Naive thymus-derived CD4-positive, alpha-beta T cell (primary cell): ENCODE results near the gene ZNF597. TPM values are rescaled to one million over a fixed set of nuclear protein-coding genes. Genes with fewer than 3 reads are reported as not detected.

Experiments used
- ATAC-seq: fragments of 150-1000 bp; cut with Tn5 transposase; 2 replicates; pipeline ENCODE4 v1.10.0; 2021; ENCODE audit warnings: mild to moderate bottlenecking, moderate library complexity
- CTCF ChIA-PET: fragments of 350-600 bp; sonication (Branson Sonifier 250); formaldehyde crosslinking; loops from one replicate; lab custom pipeline; 2021; ENCODE audit warnings: antibody characterized with exemption; lab: Charles Lee
- POLR2A ChIA-PET: fragments of 350-600 bp; sonication (Branson Sonifier 250); formaldehyde crosslinking; loops from one replicate; lab custom pipeline; 2021; ENCODE audit warnings: antibody characterized with exemption, inconsistent platforms; lab: Charles Lee
- DNase-seq, 9 donors: peaks; one replicate each; pipeline versions ENCODE4 v3.0.0 to v3.0.0-alpha.2; 2020 to 2022; ENCODE audit warnings: mixed read lengths in 1 of 9
- H3K27ac ChIP-seq: one replicate; pipeline ENCODE4 v1.7.0; 2013; ENCODE audit warnings: mild to moderate bottlenecking, low read depth, low read length, moderate library complexity
- H3K27me3 ChIP-seq, 2 donors: one replicate each; pipeline ENCODE4 v1.7.0; 2013; ENCODE audit warnings: low read length in 2 of 2, mild to moderate bottlenecking in 2 of 2, moderate library complexity in 2 of 2; ENCODE audit not compliant: control insufficient read depth in 2 of 2, insufficient read depth in 2 of 2
- H3K36me3 ChIP-seq, 3 experiments: 1 replicate in 2 of 3; 2 replicates in 1 of 3; pipeline ENCODE4 v1.7.0; 2013; ENCODE audit warnings: low read length in 3 of 3, mild to moderate bottlenecking in 3 of 3, moderate library complexity in 1 of 3; ENCODE audit not compliant: insufficient read depth in 3 of 3, control insufficient read depth in 2 of 3
- H3K4me1 ChIP-seq, 2 donors: one replicate each; pipeline ENCODE4 v1.7.0; 2013; ENCODE audit warnings: low read length in 2 of 2, mild to moderate bottlenecking in 2 of 2, moderate library complexity in 1 of 2; ENCODE audit not compliant: control insufficient read depth in 2 of 2, insufficient read depth in 2 of 2
- H3K4me3 ChIP-seq: 2 replicates; pipeline ENCODE4 v1.7.0; 2013; ENCODE audit warnings: mild to moderate bottlenecking, low read length
- H3K9me3 ChIP-seq, 3 experiments: 1 replicate in 2 of 3; 2 replicates in 1 of 3; pipeline ENCODE4 v1.7.0; 2013; ENCODE audit warnings: low read length in 3 of 3; ENCODE audit not compliant: control insufficient read depth in 2 of 3
- H3K27ac Mint-ChIP-seq, 9 donors: one replicate each; pipeline ENCODE4 v1.8.0; 2020 to 2022; ENCODE audit warnings: mixed read lengths in 9 of 9, mild to moderate bottlenecking in 8 of 9, moderate library complexity in 5 of 9, inconsistent platforms in 2 of 9
- H3K27me3 Mint-ChIP-seq, 5 donors: one replicate each; pipeline ENCODE4 v1.8.0; 2021 to 2022; ENCODE audit warnings: mixed read lengths in 5 of 5, mild to moderate bottlenecking in 1 of 5
- H3K36me3 Mint-ChIP-seq, 5 donors: one replicate each; pipeline ENCODE4 v1.8.0; 2020 to 2022; ENCODE audit warnings: mixed read lengths in 5 of 5, mild to moderate bottlenecking in 3 of 5, inconsistent platforms in 1 of 5
- H3K4me1 Mint-ChIP-seq, 7 donors: one replicate each; pipeline ENCODE4 v1.8.0; 2020 to 2022; ENCODE audit warnings: mixed read lengths in 7 of 7, mild to moderate bottlenecking in 3 of 7, inconsistent platforms in 1 of 7
- H3K4me3 Mint-ChIP-seq, 10 donors: one replicate each; pipeline ENCODE4 v1.8.0; 2020 to 2022; ENCODE audit warnings: mild to moderate bottlenecking in 10 of 10, mixed read lengths in 10 of 10, moderate library complexity in 6 of 10, inconsistent platforms in 2 of 10
- H3K9me3 Mint-ChIP-seq, 11 donors: one replicate each; pipeline ENCODE4 v1.8.0; 2020 to 2022; ENCODE audit warnings: mixed read lengths in 11 of 11, mild to moderate bottlenecking in 4 of 11, inconsistent platforms in 1 of 11, moderate library complexity in 1 of 11
- intact Hi-C, 2 donors: fragments of 100-400 bp; cut with micrococcal nuclease; formaldehyde crosslinking; loops; one replicate each; pipeline ENCODE4 v1.15.1; 2023
- polyA plus RNA-seq, 2 donors: library from polyadenylated mRNA; unstranded; fragments of 300-500 nt; fragmentation: Illumina TruSeq; gene quantifications; one replicate each; pipeline ENCODE4 v1.2.3, GENCODE V29; 2021
- total RNA-seq, 6 experiments: library from RNA in 5 of 6; stranded (reverse) in 5 of 6; gene quantifications; 1 replicate in 5 of 6; 2 replicates in 1 of 6; pipeline ENCODE4 v1.2.3 and lab custom pipeline; 2021 to 2026

The ZNF597 gene
- total and polyA plus RNA-seq, 7 experiments from 2014 or later, result 1.7 to 5.9 (median 2.9) TPM

- intact Hi-C loops, result no loop called here
- no peak for DNase-seq
- Histone ChIP-seq H3K27ac (no peak overlapping the region), H3K4me3 (no peak overlapping the region), H3K36me3 (peaks cover 0 to 26% (median 0%) of the 10 kb centered on the region in 3 experiments), H3K4me1 (peaks cover 0 to 3% of the 10 kb centered on the region in 2 donors), H3K27me3 (no peaks in the 10 kb centered on the region), H3K9me3 (no peaks in the 10 kb centered on the region)
- Mint-ChIP-seq H3K36me3 (peaks cover 5 to 28% (median 7%) of the 10 kb centered on the region in 5 donors), H3K4me1 (peaks cover 24 to 72% (median 57%) of the 10 kb centered on the region in 7 donors), H3K4me3 (no peak overlapping the region), H3K27ac (no peak overlapping the region), H3K27me3 (no peaks in the 10 kb centered on the region), H3K9me3 (no peaks in the 10 kb centered on the region)
- POLR2A ChIA-PET, result interaction anchor here (0.7 kb wide), 1 partner anchor 166 kb away, joined by 3 read pairs; no protein-coding TSS in a partner anchor
- ATAC-seq, result no peak
- CTCF ChIA-PET, result no interaction called here
These were observed 27.4 kb upstream of the ZNF597 start for GRCh38 chr16:3470723-3471122.

GRCh38 chr16:3469736-3470135 is 26.4 kb upstream of the ZNF597 start:
- Mint-ChIP-seq H3K27me3 (no peaks in the 10 kb centered on the region), H3K36me3 (peaks cover 5 to 28% (median 7%) of the 10 kb centered on the region in 5 donors), H3K4me3 (no peak overlapping the region), H3K27ac (peak overlapping the region in 3 of 9 donors; percentile 8 to 41 (median 21)), H3K4me1 (peaks cover 24 to 75% (median 57%) of the 10 kb centered on the region in 7 donors), H3K9me3 (no peaks in the 10 kb centered on the region)
- no peak overlapping the region for H3K4me3 ChIP-seq
- intact Hi-C loops, result no loop called here
- no peak overlapping the region for H3K27ac ChIP-seq
- peaks cover 0 to 3% of the 10 kb centered on the region in 2 donors for H3K4me1 ChIP-seq
- H3K9me3 ChIP-seq, result no peaks in the 10 kb centered on the region
- no peaks in the 10 kb centered on the region for H3K27me3 ChIP-seq
- POLR2A ChIA-PET, result no interaction called here
- no peak for ATAC-seq
- H3K36me3 ChIP-seq, result peaks cover 0 to 31% (median 0%) of the 10 kb centered on the region in 3 experiments
- no peak for DNase-seq
- CTCF ChIA-PET, result no interaction called here

GRCh38 chr16:3468501-3468900 is 25.2 kb upstream of the ZNF597 start:
- CTCF ChIA-PET, result no interaction called here
- no peak for ATAC-seq
- POLR2A ChIA-PET, result no interaction called here
- H3K4me1 Mint-ChIP-seq, result peaks cover 29 to 85% (median 69%) of the 10 kb centered on the region in 7 donors
- H3K27ac ChIP-seq, result no peak overlapping the region
- no peaks in the 10 kb centered on the region for H3K9me3 ChIP-seq
- H3K36me3 ChIP-seq, result peaks cover 0 to 31% (median 0%) of the 10 kb centered on the region in 3 experiments
- H3K4me1 ChIP-seq, result peaks cover 3 to 8% of the 10 kb centered on the region in 2 donors
- H3K27ac Mint-ChIP-seq, result peak overlapping the region in 5 of 9 donors; percentile 26 to 85 (median 78)
- intact Hi-C loops, result no loop called here
- no peak overlapping the region for H3K4me3 ChIP-seq
- no peaks in the 10 kb centered on the region for H3K27me3 Mint-ChIP-seq
- H3K9me3 Mint-ChIP-seq, result peaks cover 0 to 1% (median 0%) of the 10 kb centered on the region in 11 donors
- DNase-seq, result no peak
- peaks cover 5 to 28% (median 7%) of the 10 kb centered on the region in 5 donors for H3K36me3 Mint-ChIP-seq
- no peak overlapping the region for H3K4me3 Mint-ChIP-seq
- H3K27me3 ChIP-seq, result no peaks in the 10 kb centered on the region

GRCh38 chr16:3467921-3468320 is 24.6 kb upstream of the ZNF597 start:
- H3K27me3 ChIP-seq, result no peaks in the 10 kb centered on the region
- no peak for DNase-seq
- peaks cover 3 to 12% of the 10 kb centered on the region in 2 donors for H3K4me1 ChIP-seq
- H3K4me3 ChIP-seq, result no peak overlapping the region
- ATAC-seq, result no peak
- Mint-ChIP-seq H3K4me1 (peaks cover 26 to 81% (median 65%) of the 10 kb centered on the region in 7 donors), H3K36me3 (peaks cover 4 to 24% (median 5%) of the 10 kb centered on the region in 5 donors), H3K9me3 (peaks cover 0 to 1% (median 0%) of the 10 kb centered on the region in 11 donors), H3K27me3 (no peaks in the 10 kb centered on the region), H3K27ac (peak overlapping the region in 6 of 9 donors; percentile 40 to 85 (median 76)), H3K4me3 (no peak overlapping the region)
- no peaks in the 10 kb centered on the region for H3K9me3 ChIP-seq
- POLR2A ChIA-PET, result no interaction called here
- intact Hi-C loops, result no loop called here
- peaks cover 0 to 30% (median 0%) of the 10 kb centered on the region in 3 experiments for H3K36me3 ChIP-seq
- H3K27ac ChIP-seq, result no peak overlapping the region
- CTCF ChIA-PET, result no interaction called here

GRCh38 chr16:3467182-3467581 is 23.9 kb upstream of the ZNF597 start:
- Histone ChIP-seq H3K4me1 (peaks cover 9 to 13% of the 10 kb centered on the region in 2 donors), H3K4me3 (no peak overlapping the region), H3K36me3 (peaks cover 0 to 26% (median 0%) of the 10 kb centered on the region in 3 experiments), H3K9me3 (no peaks in the 10 kb centered on the region), H3K27me3 (no peaks in the 10 kb centered on the region), H3K27ac (peak overlapping the region; percentile 3)
- peak overlapping the region in 7 of 9 donors; percentile 22 to 85 (median 63) for H3K27ac Mint-ChIP-seq
- ChIA-PET POLR2A (interaction anchor here (0.6 to 1.9 kb wide), 3 partner anchors 10 to 1317 kb away, joined by 3 to 6 read pairs (median 3); partner anchors contain the start of gene ZNF200), CTCF (no interaction called here)
- DNase-seq, result no peak
- H3K9me3 Mint-ChIP-seq, result peaks cover 0 to 1% (median 0%) of the 10 kb centered on the region in 11 donors
- H3K4me1 Mint-ChIP-seq, result peaks cover 25 to 80% (median 64%) of the 10 kb centered on the region in 7 donors
- H3K4me3 Mint-ChIP-seq, result no peak overlapping the region
- no peak for ATAC-seq
- intact Hi-C loops, result no loop called here
- no peaks in the 10 kb centered on the region for H3K27me3 Mint-ChIP-seq
- peaks cover 0 to 17% (median 0%) of the 10 kb centered on the region in 5 donors for H3K36me3 Mint-ChIP-seq

- peak overlapping the region in 1 of 10 donors; percentile 62 for H3K4me3 Mint-ChIP-seq
- CTCF ChIA-PET, result no interaction called here
- no peaks in the 10 kb centered on the region for H3K27me3 Mint-ChIP-seq
- Histone ChIP-seq H3K9me3 (no peaks in the 10 kb centered on the region), H3K27me3 (no peaks in the 10 kb centered on the region), H3K4me3 (no peak overlapping the region), H3K36me3 (peaks cover 0 to 21% (median 0%) of the 10 kb centered on the region in 3 experiments), H3K27ac (no peak overlapping the region), H3K4me1 (peaks cover 17 to 21% of the 10 kb centered on the region in 2 donors)
- peaks cover 0 to 13% (median 0%) of the 10 kb centered on the region in 5 donors for H3K36me3 Mint-ChIP-seq
- peak overlapping the region in 6 of 9 donors; percentile 25 to 80 (median 54) for H3K27ac Mint-ChIP-seq
- no peak for ATAC-seq
- intact Hi-C loops, result no loop called here
- POLR2A ChIA-PET, result interaction anchor here (1.1 to 1.9 kb wide), 2 partner anchors 9 to 231 kb away, joined by 3 to 6 read pairs; partner anchors contain the start of gene ZNF200
- DNase-seq, result no peak
- peaks cover 0 to 1% (median 0%) of the 10 kb centered on the region in 11 donors for H3K9me3 Mint-ChIP-seq
- peaks cover 32 to 86% (median 72%) of the 10 kb centered on the region in 7 donors for H3K4me1 Mint-ChIP-seq
These were observed 22.7 kb upstream of the ZNF597 start for GRCh38 chr16:3465911-3466584.
